Sigmoid colon (tissue), 4 donors: ENCODE results near the gene GTF2A1L.

ENCODE experiments used
- CTCF ChIP-seq, 4 experiments: fragments of 450-650 bp in 3 of 4; fragments of 200-600 bp in 1 of 4; IDR thresholded peaks; one replicate each; pipeline ENCODE4 v1.5.1; 2016 to 2019; ENCODE audit warnings: antibody characterized with exemption in 4 of 4, mild to moderate bottlenecking in 3 of 4, moderate library complexity in 2 of 4
- POLR2AphosphoS5 ChIP-seq, 4 donors: sonication (generic); formaldehyde crosslinking; IDR thresholded peaks; one replicate each; pipeline ENCODE4 v1.6.1; 2017; ENCODE audit warnings: antibody characterized with exemption in 4 of 4

- TF ChIP-seq CTCF (IDR thresholded peaks at IDR 0.05) (no peak), POLR2AphosphoS5 (IDR thresholded peaks at IDR 0.05) (no peak)
Measured at GRCh38 chr2:48638261-48638660, 20.6 kb downstream of the GTF2A1L start.
